H1 (cell line): ENCODE results near the gene EFCAB10. TPM values are rescaled to one million over a fixed set of nuclear protein-coding genes. Genes with fewer than 3 reads are reported as not detected.

Source experiments
- CHD7 ChIP-seq: fragments of 300-600 bp; sonication (generic); IDR thresholded peaks from 2 replicates; pipeline ENCODE4 v1.7.1; 2012; ENCODE audit warnings: low read length, moderate library complexity, mild to moderate bottlenecking, inconsistent platforms; ENCODE audit not compliant: insufficient replicate concordance
- EZH2 ChIP-seq: fragments of 200-600 bp; sonication (generic); IDR thresholded peaks from 2 replicates; pipeline ENCODE4 v1.7.1; 2012; ENCODE audit warnings: low read depth, mild to moderate bottlenecking, moderate library complexity, low read length, inconsistent platforms; ENCODE audit not compliant: severe bottlenecking
- GABPA ChIP-seq: IDR thresholded peaks from 2 replicates; pipeline ENCODE4 v1.6.1; 2011; ENCODE audit warnings: mild to moderate bottlenecking, low read length, moderate library complexity, borderline replicate concordance; ENCODE audit not compliant: insufficient read depth
- GTF2F1 ChIP-seq: IDR thresholded peaks from 2 replicates; pipeline ENCODE4 v1.6.1; 2012; ENCODE audit warnings: low read depth, low read length, improper control_type of control experiment, borderline replicate concordance
- PHF8 ChIP-seq: fragments of 200-600 bp; sonication (generic); conservative IDR thresholded peaks from 2 replicates; pipeline ENCODE4 v1.7.1; 2012; ENCODE audit warnings: low read depth, mild to moderate bottlenecking, inconsistent platforms, low read length, moderate library complexity
- RNF2 ChIP-seq: fragments of 200-900, 300-1000 bp; sonication (generic); IDR thresholded peaks from 2 replicates; pipeline ENCODE4 v1.7.1; 2016; ENCODE audit warnings: borderline replicate concordance, low read depth, mild to moderate bottlenecking, antibody characterized with exemption, low read length; ENCODE audit not compliant: poor library complexity, severe bottlenecking; ENCODE audit errors: missing control alignments
- SAP30 ChIP-seq: fragments of 300-600 bp; sonication (generic); IDR thresholded peaks from 2 replicates; pipeline ENCODE4 v1.7.1; 2012; ENCODE audit warnings: low read length, moderate library complexity, mild to moderate bottlenecking, inconsistent platforms; ENCODE audit not compliant: insufficient read depth, insufficient replicate concordance
- TEAD4 ChIP-seq: IDR thresholded peaks from 2 replicates; pipeline ENCODE4 v1.6.1; 2012; ENCODE audit warnings: low read depth, low read length, inconsistent platforms, mixed read lengths
- ZNF274 ChIP-seq: IDR thresholded peaks from 2 replicates; pipeline ENCODE4 v1.7.0; 2012; ENCODE audit warnings: low read length, borderline replicate concordance; ENCODE audit errors: extremely low read depth
- polyA plus RNA-seq, 7 experiments: library from polyadenylated mRNA; depleted of rRNA in 3 of 7; stranded (reverse) in 5 of 7; unstranded in 2 of 7; fragments of >200 nt in 5 of 7; fragments of 200-250 nt in 2 of 7; gene quantifications; 1 replicate in 5 of 7; 2 replicates in 1 of 7; 4 replicates in 1 of 7; pipeline versions ENCODE4 v1.2.1 to v1.2.3, GENCODE V29; 2011 to 2013; ENCODE audit warnings: missing spikeins in 2 of 7, mixed read lengths in 2 of 7
- total RNA-seq: library from RNA; stranded (reverse); fragmentation: NEBNext Ultra II Directional; extraction: Animal tissue kit (Norgen Biotek cat#: 25700); gene quantifications from 2 replicates; pipeline ENCODE4 v1.2.1, GENCODE V29; 2021

EFCAB10 gene
- total and polyA plus RNA-seq, 2 of the 8 experiments (the other 6 are each of a cell fraction or from before 2014, with no cell fraction given), result 0.80 to 3.1 TPM

- TF ChIP-seq CHD7 (no peak), SAP30 (no peak), EZH2 (no peak), RNF2 (no peak), GABPA (no peak), PHF8 (no peak), TEAD4 (no peak), ZNF274 (no peak), GTF2F1 (no peak)
Observed at GRCh38 chr7:105532709-105533460, 48.4 kb downstream of the EFCAB10 start (continued).
